Measurements from ENCODE around the gene SCYL3.
"Not testable (repeated sequence)": the region's sequence is repeated elsewhere in the genome, so short reads cannot be mapped to it uniquely, and the experiment has no call there.

The SCYL3 gene

GRCh38 chr1:169811418-169812035, 82.2 kb downstream of the SCYL3 start:
- DNase-seq: not testable (repeated sequence)

- peak in 1 of 2 experiments; percentile 45 for DNase-seq
These were observed 84.2 kb downstream of the SCYL3 start for GRCh38 chr1:169809370-169810095.

GRCh38 chr1:169804941-169805340, 88.8 kb downstream of the SCYL3 start:
- no peak for DNase-seq

GRCh38 chr1:169802888-169803287, 90.8 kb downstream of the SCYL3 start:
- DNase-seq: no peak
